GM21367 (cell line): ENCODE data around the gene KLHL13.

Experiments
- ATAC-seq: cut with Tn5 transposase; IDR thresholded peaks from one replicate; pipeline ENCODE4 v1.9.1; 2021; ENCODE audit not compliant: unreplicated experiment

Gene KLHL13

DNA sequence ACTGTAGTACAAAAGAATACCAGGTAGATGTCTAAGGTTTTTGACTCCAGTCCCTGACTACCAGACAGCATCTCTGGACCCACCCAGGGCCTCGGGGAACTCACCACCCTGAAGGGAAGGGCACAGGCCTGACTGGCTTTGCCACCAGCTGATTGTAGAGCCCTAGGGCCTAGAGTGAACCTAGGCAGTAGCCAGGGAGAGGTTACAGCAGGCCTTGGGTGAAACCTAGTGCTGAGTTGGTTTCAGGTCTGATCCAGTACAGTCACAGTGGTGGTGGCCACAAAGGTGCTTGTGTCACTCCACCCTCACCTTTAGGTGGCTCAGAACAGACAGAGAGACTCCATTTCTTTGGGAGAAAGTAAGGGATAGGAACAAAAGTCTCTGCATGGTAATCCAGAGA is 244.8 kb downstream of the KLHL13 start:
- no peak for ATAC-seq

DNA sequence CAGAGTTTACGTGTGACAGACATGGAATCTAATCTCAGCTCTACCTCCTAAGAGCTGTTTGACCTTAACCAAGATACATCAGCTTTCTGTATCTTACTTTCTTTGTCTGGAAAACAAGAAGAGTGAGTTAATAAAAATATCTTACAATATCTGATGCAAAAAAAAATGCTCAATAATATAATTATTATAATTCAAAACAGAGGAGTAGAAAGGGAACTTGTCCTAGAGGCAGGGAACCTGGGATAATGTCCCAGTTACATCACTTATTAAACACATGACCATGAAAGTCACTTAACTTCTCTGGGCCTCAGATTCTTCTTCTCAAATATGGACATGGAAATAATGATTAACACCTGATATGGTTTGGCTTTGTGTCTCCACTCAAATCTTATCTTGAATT is 256.1 kb downstream of the KLHL13 start:
- ATAC-seq: no peak

DNA sequence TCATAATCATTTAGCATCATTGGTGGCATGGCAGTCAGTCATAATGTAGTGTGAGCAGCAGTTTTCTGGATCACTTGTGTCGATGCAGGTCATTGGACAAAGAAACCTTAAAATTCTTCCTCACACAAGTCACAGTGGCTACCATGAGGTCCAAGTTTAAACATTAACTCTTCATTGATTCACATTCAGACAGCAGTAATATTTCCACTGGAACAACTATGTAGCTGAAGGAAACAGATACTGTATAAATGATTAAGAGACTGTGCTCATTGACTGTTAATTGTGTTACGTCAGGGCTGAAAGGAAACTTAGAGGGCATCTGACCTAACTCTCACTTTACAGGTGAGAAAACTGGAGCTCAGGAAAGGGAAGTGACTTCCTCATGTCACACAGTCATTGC is 261.8 kb downstream of the KLHL13 start:
- ATAC-seq: no peak

DNA sequence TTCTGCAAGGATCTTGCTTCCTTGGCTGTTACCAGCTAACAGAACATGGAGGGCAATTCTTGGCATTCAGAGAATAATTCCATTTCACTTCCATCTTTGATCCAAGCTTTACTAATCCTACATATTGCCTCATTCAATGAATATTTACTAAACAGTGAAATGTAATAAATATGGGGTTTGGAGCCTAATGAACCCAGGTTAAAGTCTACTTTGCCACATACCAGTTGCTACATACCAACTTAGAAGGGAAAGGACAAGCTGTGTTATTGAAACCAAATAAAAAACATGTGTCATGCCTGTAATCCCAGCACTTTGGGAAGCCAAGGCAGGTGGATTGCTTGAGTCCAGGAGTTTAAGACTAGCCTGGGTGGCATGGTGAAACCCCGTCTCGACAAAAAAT is 265.6 kb downstream of the KLHL13 start:
- ATAC-seq: no peak
